ENCODE data around the gene CCDC102A.

DNA sequence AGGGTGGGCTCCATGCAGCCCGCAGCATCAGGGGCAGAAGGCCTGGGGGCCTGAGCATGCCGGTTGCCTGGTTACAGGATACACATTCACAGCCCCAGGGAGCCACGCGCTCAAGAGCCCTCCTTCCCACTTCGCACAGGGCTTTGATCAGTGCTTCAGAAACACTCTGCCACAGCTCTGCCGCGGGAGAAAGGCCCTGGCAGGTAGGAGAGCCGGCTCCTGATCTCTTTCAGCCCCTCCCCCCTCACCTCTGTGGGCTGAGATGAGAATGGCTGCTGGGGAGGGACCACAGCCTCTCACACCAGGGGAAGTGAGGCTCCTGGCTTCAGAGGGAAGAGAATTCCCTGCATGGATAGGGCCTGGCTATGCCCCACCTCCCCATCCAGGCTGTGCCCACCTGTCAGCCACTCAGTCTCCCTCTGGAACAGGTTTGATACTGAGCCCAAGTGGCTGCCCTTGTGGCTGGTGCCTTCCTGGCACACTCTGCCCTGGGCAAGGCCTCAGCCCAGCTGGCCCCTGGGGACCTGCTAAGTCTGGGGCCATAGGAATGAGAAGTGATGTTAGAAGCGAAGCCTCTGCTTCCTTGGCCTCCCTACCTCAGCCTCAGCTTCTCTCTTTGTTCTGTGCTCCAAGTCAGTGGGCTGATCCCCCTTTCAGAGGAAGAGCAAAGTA, 58.7 kb downstream of the CCDC102A start:
- TF ChIP-seq, protein P1, sequence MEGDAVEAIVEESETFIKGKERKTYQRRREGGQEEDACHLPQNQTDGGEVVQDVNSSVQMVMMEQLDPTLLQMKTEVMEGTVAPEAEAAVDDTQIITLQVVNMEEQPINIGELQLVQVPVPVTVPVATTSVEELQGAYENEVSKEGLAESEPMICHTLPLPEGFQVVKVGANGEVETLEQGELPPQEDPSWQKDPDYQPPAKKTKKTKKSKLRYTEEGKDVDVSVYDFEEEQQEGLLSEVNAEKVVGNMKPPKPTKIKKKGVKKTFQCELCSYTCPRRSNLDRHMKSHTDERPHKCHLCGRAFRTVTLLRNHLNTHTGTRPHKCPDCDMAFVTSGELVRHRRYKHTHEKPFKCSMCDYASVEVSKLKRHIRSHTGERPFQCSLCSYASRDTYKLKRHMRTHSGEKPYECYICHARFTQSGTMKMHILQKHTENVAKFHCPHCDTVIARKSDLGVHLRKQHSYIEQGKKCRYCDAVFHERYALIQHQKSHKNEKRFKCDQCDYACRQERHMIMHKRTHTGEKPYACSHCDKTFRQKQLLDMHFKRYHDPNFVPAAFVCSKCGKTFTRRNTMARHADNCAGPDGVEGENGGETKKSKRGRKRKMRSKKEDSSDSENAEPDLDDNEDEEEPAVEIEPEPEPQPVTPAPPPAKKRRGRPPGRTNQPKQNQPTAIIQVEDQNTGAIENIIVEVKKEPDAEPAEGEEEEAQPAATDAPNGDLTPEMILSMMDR (IDR thresholded peaks at IDR 0.05; ENCODE audit: extremely low read depth in 1 of 2, insufficient read depth in 1 of 2, low read depth in 1 of 2, low read length in 2 of 2): no peak
- TF ChIP-seq POLR2A (IDR thresholded peaks at IDR 0.05; ENCODE audit: low read depth, low read length) (no peak), GATA2 (IDR thresholded peaks at IDR 0.05; ENCODE audit: insufficient read depth, insufficient read length, low read depth, low read length) (no peak), JUN (IDR thresholded peaks at IDR 0.05; ENCODE audit: borderline replicate concordance, insufficient read depth, insufficient read length, low read depth) (no peak), EZH2 (IDR thresholded peaks at IDR 0.05; ENCODE audit: borderline replicate concordance, low read depth, low read length, severe bottlenecking) (no peak)

Data from endothelial cell of umbilical vein (primary cell).